Heart left ventricle (tissue), 16 donors: ENCODE data around the gene EPM2AIP1. TPM values are rescaled to one million over a fixed set of nuclear protein-coding genes. Genes with fewer than 3 reads are reported as not detected.
A peak's percentile ranks its signal among the peaks of the same experiment; 100 is the strongest.
"Not testable (repeated sequence)": the region's sequence is repeated elsewhere in the genome, so short reads cannot be mapped to it uniquely, and the experiment has no call there.

Experiments
- ATAC-seq, 4 donors: fragments of 200-7000 bp; cut with Tn5 transposase; one replicate each; pipeline ENCODE4 v1.9.1; 2020 to 2022; ENCODE audit warnings: moderate library complexity in 4 of 4, mild to moderate bottlenecking in 3 of 4, moderate number of reproducible peaks in 1 of 4
- DNase-seq, 5 donors: peaks; one replicate each; pipeline ENCODE4 v3.0.0-alpha.2; 2020
- H3K27ac ChIP-seq, 12 donors: fragments of 200-600 bp; sonication (generic) in 4 of 12; one replicate each; pipeline versions ENCODE4 v1.5.0 to v1.8.0; 2016 to 2022; ENCODE audit warnings: mild to moderate bottlenecking in 2 of 12
- H3K27me3 ChIP-seq, 9 donors: fragments of 200-600 bp; sonication (generic) in 2 of 9; one replicate each; pipeline versions ENCODE4 v1.5.1 to v1.8.0; 2016 to 2022; ENCODE audit warnings: mild to moderate bottlenecking in 3 of 9
- H3K36me3 ChIP-seq, 9 donors: fragments of 200-600 bp; sonication (generic) in 2 of 9; one replicate each; pipeline versions ENCODE4 v1.5.0 to v1.8.0; 2018 to 2022; ENCODE audit warnings: mild to moderate bottlenecking in 2 of 9
- H3K4me1 ChIP-seq, 12 donors: fragments of 200-600 bp; sonication (generic) in 4 of 12; one replicate each; pipeline versions ENCODE4 v1.5.0 to v1.8.0; 2016 to 2022; ENCODE audit warnings: mild to moderate bottlenecking in 3 of 12
- H3K4me3 ChIP-seq, 12 donors: fragments of 200-600 bp; sonication (generic) in 4 of 12; one replicate each; pipeline versions ENCODE4 v1.5.0 to v1.8.0; 2017 to 2022; ENCODE audit warnings: mild to moderate bottlenecking in 9 of 12, moderate library complexity in 4 of 12
- H3K9me3 ChIP-seq, 12 donors: fragments of 200-600 bp; sonication (generic) in 4 of 12; one replicate each; pipeline versions ENCODE4 v1.5.0 to v1.8.0; 2016 to 2022; ENCODE audit warnings: mild to moderate bottlenecking in 1 of 12
- CTCF ChIP-seq, 12 donors: fragments of 200-600 bp; sonication (generic) in 4 of 12; IDR thresholded peaks; one replicate each; pipeline versions ENCODE4 v1.5.0 to v1.8.0; 2018 to 2022; ENCODE audit warnings: antibody characterized with exemption in 12 of 12, mild to moderate bottlenecking in 5 of 12
- POLR2A ChIP-seq, 2 donors: fragments of 450-650 bp; IDR thresholded peaks; one replicate each; pipeline ENCODE4 v1.6.1; 2017; ENCODE audit warnings: antibody characterized with exemption in 2 of 2, mild to moderate bottlenecking in 2 of 2, moderate library complexity in 2 of 2
- WGBS, 4 donors: extraction: QIAGEN DNeasy Blood & Tissue Kit in 2 of 4; methylation state at CpG; one replicate each; pipeline versions ENCODE4 v1.1.5 to v1.1.7; 2013 to 2018; 5-methylcytosine and 5-hydroxymethylcytosine counted together
- intact Hi-C, 10 donors: fragments of 100-400 bp; cut with DNase I; formaldehyde crosslinking; loops; one replicate each; pipeline versions ENCODE4 v1.11.1 to v1.14.2; 2022
- long read RNA-seq, 3 donors: library from polyadenylated mRNA; unstranded; transcript quantifications; one replicate each; pipeline ENCODE4 v2.0.0, GENCODE V29; 2020 to 2021
- polyA plus RNA-seq, 2 donors: library from polyadenylated mRNA; stranded (reverse); fragments of 200-250 nt; gene quantifications; one replicate each; pipeline ENCODE4 v1.2.3, GENCODE V29; 2013
- total RNA-seq, 9 donors: library from RNA; depleted of rRNA in 2 of 9; stranded (reverse); fragments of >200 nt in 2 of 9; fragmentation: NEBNext Ultra II Directional in 3 of 9; extraction: Animal tissue kit (Norgen Biotek cat#: 25700) in 3 of 9; gene quantifications; one replicate each; pipeline versions ENCODE4 v1.1.0 to v1.2.4, GENCODE V29; 2016 to 2023
- donor health status: ischemic (EF 13 %, LVEDD 7.1; RV severe dilation, severe dysfunction).
- donor health status: healthy with polysubstance abuse.
- donor health status: DM: no; HTN: yes; CAD: no.
- donor health status: DM: no; HTN: no; CAD: no.
- donor health status: ischemic (EF 25% LVEDD 6.9; RV normal size, moderate dysfunction).
- donor health status: ischemic (EF 25% LVEDD 5.7; RV mildly dilated, moderate dysfunction).
- donor health status: healthy.
- donor health status: DM: yes; HTN: yes; CAD: no.
- donor health status: ischemic (EF 35%, LVEDD 5.7; RV mildly dilated, moderate dysfunction).
- donor health status: nonischemic (EF 11% LVEDD 7.7; RV severe dilation, severe dysfunction).
- donor health status: DM: yes; HTN: yes; CAD: no.
- donor health status: PGD.
- donor health status: ischemic (EF 29% LVEDD 5.4; RV normal size, mild dysfunction).
- donor health status: nonischemic (EF 23%, LVEDD 6.1; RV moderate dilation, normal function).

EPM2AIP1 gene
- total RNA-seq (10 to 100 TPM in 8 of 9 donors, 1 to 10 TPM in 1; 9.1 to 43.7 (median 24.4) TPM), polyA plus RNA-seq (10 to 100 TPM in 1 of 2 donors, 1 to 10 TPM in 1; 7.4 to 10.8 TPM)
- long read RNA-seq, donor 1, full-length matches to known transcripts = 79 of 80 reads
- long read RNA-seq, donor 1, partial matches to known transcripts = 0 of 80 reads
- long read RNA-seq, donor 1, other reads (novel, unspliced or antisense) = 1 of 80 reads
- long read RNA-seq, donor 2, full-length matches to known transcripts = 199 of 200 reads
- long read RNA-seq, donor 2, partial matches to known transcripts = 0 of 200 reads
- long read RNA-seq, donor 2, other reads (novel, unspliced or antisense) = 1 of 200 reads
- long read RNA-seq, donor 3, full-length matches to known transcripts = 58 of 58 reads
- long read RNA-seq, donor 3, partial matches to known transcripts = 0 of 58 reads
- long read RNA-seq, donor 3, other reads (novel, unspliced or antisense) = 0 of 58 reads

DNA sequence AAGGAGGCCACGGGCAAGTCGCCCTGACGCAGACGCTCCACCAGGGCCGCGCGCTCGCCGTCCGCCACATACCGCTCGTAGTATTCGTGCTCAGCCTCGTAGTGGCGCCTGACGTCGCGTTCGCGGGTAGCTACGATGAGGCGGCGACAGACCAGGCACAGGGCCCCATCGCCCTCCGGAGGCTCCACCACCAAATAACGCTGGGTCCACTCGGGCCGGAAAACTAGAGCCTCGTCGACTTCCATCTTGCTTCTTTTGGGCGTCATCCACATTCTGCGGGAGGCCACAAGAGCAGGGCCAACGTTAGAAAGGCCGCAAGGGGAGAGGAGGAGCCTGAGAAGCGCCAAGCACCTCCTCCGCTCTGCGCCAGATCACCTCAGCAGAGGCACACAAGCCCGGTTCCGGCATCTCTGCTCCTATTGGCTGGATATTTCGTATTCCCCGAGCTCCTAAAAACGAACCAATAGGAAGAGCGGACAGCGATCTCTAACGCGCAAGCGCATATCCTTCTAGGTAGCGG, at the start of gene EPM2AIP1:
Gene EPM2AIP1 (minus strand): TSS at position 326 of the 520 bp plus-strand sequence. CDS start 54 bp downstream, at position 272.
- H3K27me3 ChIP-seq = no peaks in the 10 kb centered on the region
- intact Hi-C loops = loop anchor here in 4 of 10 donors (1.0 to 10.0 kb wide), 5 partner anchors 59 to 222 kb away; no protein-coding TSS in a partner anchor
- peaks cover 7 to 72% (median 56%) of the 10 kb centered on the region in 12 donors for H3K4me1 ChIP-seq
- peak; percentile 90 to 97 for TF ChIP-seq POLR2A (IDR thresholded peaks at IDR 0.05)
- TF ChIP-seq CTCF (IDR thresholded peaks at IDR 0.05) = peak in 9 of 12 donors; percentile 16 to 57 (median 30)
- 0 to 1% (median 0%) methylated on average over 17 to 48 of the region's 48 CpGs for WGBS, 4 donors
- DNase-seq (peak; percentile 95 to 100 (median 99)), ATAC-seq (peak; percentile 94 to 96 (median 94))
- peak within 1 kb of the TSS; percentile 93 to 99 (median 98) for H3K27ac ChIP-seq
- H3K9me3 ChIP-seq = no peaks in the 10 kb centered on the region
- peaks cover 0 to 48% (median 40%) of the 10 kb centered on the region in 9 donors for H3K36me3 ChIP-seq
- H3K4me3 ChIP-seq = peak within 1 kb of the TSS; percentile 57 to 83 (median 70)

DNA sequence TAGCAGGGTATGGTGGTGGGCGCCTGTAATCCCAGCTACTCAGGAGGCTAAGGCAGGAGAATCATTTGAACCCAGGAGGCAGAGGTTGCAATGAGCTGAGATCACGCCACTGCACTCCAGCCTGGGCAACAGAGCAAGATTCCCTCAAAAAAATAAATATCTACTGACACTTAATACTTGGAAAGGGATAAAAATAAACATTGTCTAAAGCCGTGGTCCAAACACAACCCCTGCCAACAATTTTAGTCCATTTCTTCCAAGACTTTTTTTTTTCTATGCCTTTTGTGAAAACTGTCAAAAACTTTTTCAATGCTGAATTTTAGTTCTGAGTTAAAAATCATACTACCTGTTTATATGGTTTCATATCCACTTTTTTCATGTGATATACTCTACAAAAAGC, 49.8 kb upstream of the EPM2AIP1 start:
- ATAC-seq = peak in 1 of 4 donors; percentile 44
- H3K4me3 ChIP-seq, intact Hi-C loops, H3K27me3 ChIP-seq, H3K9me3 ChIP-seq, H3K27ac ChIP-seq, DNase-seq: not testable (repeated sequence)
- WGBS, 4 donors = 55 to 63% (median 57%) methylated on average over 3 of the region's 3 CpGs
- Histone ChIP-seq H3K36me3 (peaks cover 0 to 94% (median 66%) of the 10 kb centered on the region in 9 donors), H3K4me1 (peaks cover 0 to 21% (median 2%) of the 10 kb centered on the region in 12 donors)

DNA sequence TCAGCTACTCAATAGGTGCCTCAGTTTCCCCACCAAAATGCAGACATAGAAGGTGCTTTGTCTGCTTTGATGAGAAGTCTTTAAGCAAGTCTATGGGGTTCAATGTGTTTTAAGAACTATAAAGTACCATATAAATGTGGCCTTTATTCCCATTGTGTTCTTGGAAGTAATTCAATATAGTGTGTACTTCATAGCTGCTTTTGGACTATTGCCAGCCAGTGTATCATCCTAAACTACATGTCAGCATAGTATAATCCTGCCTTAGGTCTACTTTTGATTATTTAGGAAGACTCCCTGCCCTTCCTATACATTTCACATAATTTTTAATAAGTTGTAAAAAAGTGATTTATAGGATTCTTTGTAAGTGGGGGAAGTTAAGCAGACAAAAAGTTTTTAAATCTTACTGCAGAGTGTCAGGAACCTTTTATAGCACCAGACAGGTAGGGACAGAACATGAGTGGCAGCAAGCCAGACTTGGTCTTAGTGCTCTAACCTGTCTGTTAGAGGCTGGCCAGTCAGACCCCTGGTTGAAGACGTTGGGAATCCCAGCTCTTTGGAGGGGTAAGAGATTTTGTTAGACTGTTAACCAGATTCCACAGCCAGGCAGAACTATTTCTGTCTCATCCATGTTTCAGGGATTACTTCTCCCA, 48.7 kb upstream of the EPM2AIP1 start:
- intact Hi-C loops = no loop called here
- Histone ChIP-seq H3K36me3 (peaks cover 0 to 94% (median 67%) of the 10 kb centered on the region in 9 donors), H3K27me3 (no peaks in the 10 kb centered on the region), H3K9me3 (peaks cover 0 to 4% (median 0%) of the 10 kb centered on the region in 12 donors), H3K27ac (peak overlapping the region in 1 of 12 donors; percentile 6), H3K4me3 (no peak overlapping the region), H3K4me1 (peaks cover 0 to 21% (median 2%) of the 10 kb centered on the region in 12 donors)
- TF ChIP-seq POLR2A (IDR thresholded peaks at IDR 0.05) (no peak), CTCF (IDR thresholded peaks at IDR 0.05) (no peak)
- WGBS, 4 donors = 37 to 41% (median 38%) methylated on average over 1 of the region's 1 CpG
- DNase-seq (no peak), ATAC-seq (peak in 3 of 4 donors; percentile 38 to 46 (median 41))

DNA sequence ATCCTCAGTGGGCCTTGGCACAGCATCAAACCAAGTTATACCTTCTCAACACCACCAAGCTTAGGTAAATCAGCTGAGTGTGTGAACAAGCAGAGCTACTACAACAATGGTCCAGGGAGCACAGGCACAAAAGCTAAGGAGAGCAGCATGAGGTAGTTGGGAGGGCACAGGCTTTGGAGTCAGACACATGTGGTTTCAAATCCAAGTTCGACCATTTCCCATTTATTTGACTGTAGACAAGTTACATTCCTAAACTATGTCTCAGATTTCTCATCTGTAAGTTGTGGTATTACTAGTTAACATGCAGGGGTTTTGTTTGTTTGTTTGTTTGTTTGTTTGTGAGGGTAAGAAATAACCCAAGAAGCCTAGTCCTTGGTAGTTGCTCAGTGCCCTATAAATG, 47.3 kb upstream of the EPM2AIP1 start:
- H3K36me3 ChIP-seq = peaks cover 0 to 94% (median 66%) of the 10 kb centered on the region in 9 donors
- no peak for ATAC-seq

More for the DNA sequence above, 47.3 kb upstream of the EPM2AIP1 start:
- Histone ChIP-seq H3K27ac (no peak overlapping the region), H3K9me3 (peaks cover 0 to 18% (median 4%) of the 10 kb centered on the region in 12 donors), H3K27me3 (no peaks in the 10 kb centered on the region), H3K4me1 (peaks cover 0 to 21% (median 2%) of the 10 kb centered on the region in 12 donors), H3K4me3 (no peak overlapping the region)
- no peak for TF ChIP-seq CTCF (IDR thresholded peaks at IDR 0.05)
- TF ChIP-seq POLR2A (IDR thresholded peaks at IDR 0.05) = no peak
- 98 to 100% (median 100%) methylated on average over 1 of the region's 1 CpG for WGBS, 4 donors
- no peak for DNase-seq
- intact Hi-C loops = no loop called here
